ENCODE measurements around the gene NEO1.

The NEO1 gene

DNA sequence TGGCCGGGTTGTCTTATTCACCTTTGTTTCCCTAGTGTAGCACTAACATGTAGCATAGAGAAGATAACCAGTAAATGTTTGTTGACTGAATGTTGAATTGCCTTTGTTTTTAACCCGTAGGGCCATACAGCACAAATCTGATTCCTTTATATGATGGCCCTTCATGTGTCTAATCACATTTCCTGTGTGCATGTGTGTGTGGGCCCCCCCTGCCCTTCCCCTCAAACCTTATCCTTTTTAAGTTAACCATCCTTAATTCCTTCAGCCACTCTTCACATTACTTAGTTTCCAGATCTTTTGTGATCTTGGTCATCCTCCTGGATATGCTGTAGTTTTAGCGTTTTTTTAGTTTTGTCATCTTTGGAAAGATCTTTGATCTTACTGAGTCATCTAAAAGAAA, 4.2 kb downstream of the NEO1 start:
- no peak for FAIRE-seq
- no peak for TF ChIP-seq POLR2AphosphoS5 (IDR thresholded peaks at IDR 0.05; ENCODE audit: low read depth, low read length)
- TF ChIP-seq PAX5 (IDR thresholded peaks at IDR 0.05; ENCODE audit: insufficient read depth, low read length, severe bottlenecking): no peak
- no peak for TF ChIP-seq TAF1 (IDR thresholded peaks at IDR 0.05; ENCODE audit: low read depth, low read length)
- no peak for TF ChIP-seq POLR2A (IDR thresholded peaks at IDR 0.05; ENCODE audit: low read depth, low read length)
- no peak for TF ChIP-seq POU2F2 (IDR thresholded peaks at IDR 0.05; ENCODE audit: low read depth, low read length)

DNA sequence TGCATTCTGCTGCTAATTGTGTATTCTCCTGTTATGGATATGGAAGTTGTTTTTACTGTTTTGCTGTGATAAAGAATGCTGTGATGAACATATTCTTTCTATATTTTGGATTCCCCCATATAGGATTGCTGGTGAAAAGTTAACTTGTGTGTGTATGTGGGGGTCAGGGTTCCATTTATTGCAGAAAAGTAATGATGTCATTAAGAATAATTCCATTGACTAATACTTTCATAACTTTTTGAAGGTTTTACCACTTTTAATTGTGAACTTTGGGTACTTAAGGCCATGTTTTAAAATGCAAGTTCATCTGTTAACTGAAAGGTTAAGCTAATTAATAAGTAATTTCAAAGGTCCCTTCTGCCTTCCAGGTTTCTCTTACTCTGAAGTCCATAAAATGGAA, 6.2 kb downstream of the NEO1 start:
- DNase-seq (ENCODE audit: insufficient read length, low spot score): no peak
- no peak for FAIRE-seq
- TF ChIP-seq POLR2AphosphoS5 (IDR thresholded peaks at IDR 0.05; ENCODE audit: low read depth, low read length) (no peak), TAF1 (IDR thresholded peaks at IDR 0.05; ENCODE audit: low read depth, low read length) (no peak), SPI1 (IDR thresholded peaks at IDR 0.05; ENCODE audit: low read depth, low read length) (no peak), POLR2A (IDR thresholded peaks at IDR 0.05; ENCODE audit: low read depth, low read length) (no peak), POU2F2 (IDR thresholded peaks at IDR 0.05; ENCODE audit: low read depth, low read length) (no peak), PAX5 (IDR thresholded peaks at IDR 0.05; ENCODE audit: insufficient read depth, low read length, severe bottlenecking) (no peak)

More for the DNA sequence above, 4.2 kb downstream of the NEO1 start:
- DNase-seq (ENCODE audit: insufficient read length, low spot score): no peak

DNA sequence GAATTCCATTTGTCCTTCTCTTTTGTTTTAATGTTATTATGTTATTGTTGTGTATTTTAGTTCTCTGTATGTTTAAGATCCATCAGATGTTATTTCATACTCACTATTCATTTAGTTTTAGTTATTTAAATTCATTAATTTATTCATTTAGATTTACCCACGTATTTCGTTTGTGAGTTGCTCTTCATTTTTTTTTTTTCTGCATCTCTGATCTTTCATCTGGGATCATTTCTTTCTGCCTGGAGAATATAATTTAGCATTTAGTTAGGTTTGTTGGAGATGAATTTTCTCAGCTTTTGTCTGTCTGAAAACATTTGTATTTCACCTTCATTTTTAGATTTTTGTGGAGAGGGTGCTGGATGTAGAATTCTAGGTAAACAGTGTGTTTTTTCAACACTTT, 12.9 kb downstream of the NEO1 start:
- FAIRE-seq (no peak), DNase-seq (ENCODE audit: insufficient read length, low spot score) (no peak)
- TF ChIP-seq POLR2AphosphoS5 (IDR thresholded peaks at IDR 0.05; ENCODE audit: low read depth, low read length): no peak
- no peak for TF ChIP-seq TAF1 (IDR thresholded peaks at IDR 0.05; ENCODE audit: low read depth, low read length)
- TF ChIP-seq SPI1 (IDR thresholded peaks at IDR 0.05; ENCODE audit: low read depth, low read length): no peak
- no peak for TF ChIP-seq PAX5 (IDR thresholded peaks at IDR 0.05; ENCODE audit: insufficient read depth, low read length, severe bottlenecking)
- TF ChIP-seq POLR2A (IDR thresholded peaks at IDR 0.05; ENCODE audit: low read depth, low read length): no peak
- TF ChIP-seq POU2F2 (IDR thresholded peaks at IDR 0.05; ENCODE audit: low read depth, low read length): no peak

DNA sequence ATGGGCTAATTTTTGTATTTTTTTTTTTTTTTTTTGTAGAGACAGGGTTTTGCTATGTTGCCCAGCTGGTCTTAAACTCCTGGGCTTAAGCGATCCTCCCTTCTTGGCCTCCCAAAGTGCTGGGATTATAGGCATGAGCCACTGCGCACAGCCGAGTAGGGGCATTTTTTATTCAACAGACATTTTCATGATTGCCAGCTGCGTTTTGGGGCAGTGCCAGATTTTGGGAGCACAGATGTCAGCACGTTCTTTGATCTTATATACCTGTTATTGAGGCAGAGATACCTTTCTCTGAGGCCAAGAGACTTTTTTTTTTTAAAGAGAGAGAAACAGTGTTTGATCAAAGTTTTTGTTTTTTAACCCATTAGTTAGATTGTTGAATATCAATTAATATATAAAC, 16.8 kb downstream of the NEO1 start:
- no peak for DNase-seq (ENCODE audit: insufficient read length, low spot score)
- no peak for FAIRE-seq
- no peak for TF ChIP-seq POU2F2 (IDR thresholded peaks at IDR 0.05; ENCODE audit: low read depth, low read length)

DNA sequence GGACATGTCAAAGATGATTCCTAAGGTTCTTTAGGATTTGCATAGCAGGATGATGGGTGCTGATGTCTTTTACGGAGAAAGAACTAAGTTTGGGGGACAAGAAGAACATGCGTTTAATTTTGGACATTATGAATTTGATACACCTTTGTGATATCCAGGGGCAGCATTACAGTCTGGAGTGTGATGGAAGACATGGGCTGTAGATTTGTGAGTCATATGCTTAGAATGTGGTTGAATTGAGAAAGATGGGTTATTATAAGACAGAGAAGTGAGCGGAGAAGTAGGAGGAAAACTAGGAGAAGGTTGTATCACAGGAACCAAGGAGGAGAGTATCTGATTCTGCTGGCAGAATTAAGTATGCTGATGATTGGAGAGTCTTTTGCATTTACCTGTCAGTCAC, 20.6 kb downstream of the NEO1 start:
- DNase-seq (ENCODE audit: insufficient read length, low spot score): no peak
- TF ChIP-seq PAX5 (IDR thresholded peaks at IDR 0.05; ENCODE audit: insufficient read depth, low read length, severe bottlenecking): no peak
- no peak for TF ChIP-seq POLR2AphosphoS5 (IDR thresholded peaks at IDR 0.05; ENCODE audit: low read depth, low read length)
- TF ChIP-seq SPI1 (IDR thresholded peaks at IDR 0.05; ENCODE audit: low read depth, low read length): no peak
- TF ChIP-seq TAF1 (IDR thresholded peaks at IDR 0.05; ENCODE audit: low read depth, low read length): no peak
- no peak for TF ChIP-seq POLR2A (IDR thresholded peaks at IDR 0.05; ENCODE audit: low read depth, low read length)
- no peak for TF ChIP-seq POU2F2 (IDR thresholded peaks at IDR 0.05; ENCODE audit: low read depth, low read length)
- no peak for FAIRE-seq

DNA sequence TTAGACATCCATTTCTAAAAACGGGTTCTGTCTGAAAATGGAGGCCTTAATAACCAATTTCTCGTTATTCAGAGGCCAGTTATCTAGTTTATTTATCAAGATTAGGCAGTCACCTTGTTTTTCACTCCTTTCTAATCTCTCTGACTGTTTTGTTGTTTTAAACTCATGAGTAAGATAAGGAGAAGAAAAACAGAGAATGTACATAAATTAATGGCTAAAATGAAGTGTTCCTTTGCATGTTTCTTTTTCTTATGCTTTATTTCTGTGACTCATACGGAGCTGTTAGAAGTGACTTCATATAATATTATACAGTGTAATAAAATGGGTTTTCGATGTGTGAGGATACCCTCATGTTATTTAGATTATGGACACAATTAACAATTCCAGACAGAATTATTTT, 22.0 kb downstream of the NEO1 start:
- DNase-seq (ENCODE audit: insufficient read length, low spot score) (no peak), FAIRE-seq (no peak)
- TF ChIP-seq TAF1 (IDR thresholded peaks at IDR 0.05; ENCODE audit: low read depth, low read length) (no peak), PAX5 (IDR thresholded peaks at IDR 0.05; ENCODE audit: insufficient read depth, low read length, severe bottlenecking) (no peak), SPI1 (IDR thresholded peaks at IDR 0.05; ENCODE audit: low read depth, low read length) (no peak), POU2F2 (IDR thresholded peaks at IDR 0.05; ENCODE audit: low read depth, low read length) (no peak), POLR2AphosphoS5 (IDR thresholded peaks at IDR 0.05; ENCODE audit: low read depth, low read length) (no peak), POLR2A (IDR thresholded peaks at IDR 0.05; ENCODE audit: low read depth, low read length) (no peak)

DNA sequence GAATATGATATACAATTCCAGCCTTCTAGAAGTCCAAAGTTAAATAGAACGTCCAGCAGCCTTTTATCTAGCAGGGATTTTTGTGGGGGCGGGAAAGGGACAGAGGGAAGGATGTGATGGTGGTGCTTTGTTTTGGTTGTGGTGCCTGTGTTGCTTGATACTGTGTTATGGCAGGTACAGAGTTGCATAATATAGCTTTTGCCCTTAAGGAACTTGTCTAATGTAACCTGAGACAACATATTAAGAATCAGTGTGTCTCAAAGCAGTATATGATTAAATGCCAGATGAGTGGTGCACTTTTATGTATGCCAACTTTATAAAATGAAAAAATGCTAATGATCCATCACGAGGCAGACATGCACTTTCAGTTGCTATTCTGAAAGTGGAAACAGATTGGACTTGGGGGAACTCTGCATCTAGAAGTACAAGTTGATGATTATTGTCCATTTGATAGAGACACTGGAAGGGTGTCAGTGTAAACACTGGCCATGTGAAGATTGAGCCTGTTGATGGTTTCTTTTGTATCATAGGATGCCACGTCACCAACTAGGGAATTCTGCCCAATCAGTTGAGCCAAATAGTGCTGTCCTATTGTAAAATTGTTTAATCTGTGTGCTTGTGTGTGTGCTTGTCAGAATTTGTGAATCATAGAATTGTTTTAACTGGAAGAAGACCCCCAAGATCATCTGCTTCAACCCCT, 23.0 kb downstream of the NEO1 start:
- DNase-seq (ENCODE audit: insufficient read length, low spot score) (no peak), FAIRE-seq (no peak)
- TF ChIP-seq TAF1 (IDR thresholded peaks at IDR 0.05; ENCODE audit: low read depth, low read length) (no peak), PAX5 (IDR thresholded peaks at IDR 0.05; ENCODE audit: insufficient read depth, low read length, severe bottlenecking) (no peak), POU2F2 (IDR thresholded peaks at IDR 0.05; ENCODE audit: low read depth, low read length) (no peak), POLR2A (IDR thresholded peaks at IDR 0.05; ENCODE audit: low read depth, low read length) (no peak), POLR2AphosphoS5 (IDR thresholded peaks at IDR 0.05; ENCODE audit: low read depth, low read length) (no peak), SPI1 (IDR thresholded peaks at IDR 0.05; ENCODE audit: low read depth, low read length) (no peak)

DNA sequence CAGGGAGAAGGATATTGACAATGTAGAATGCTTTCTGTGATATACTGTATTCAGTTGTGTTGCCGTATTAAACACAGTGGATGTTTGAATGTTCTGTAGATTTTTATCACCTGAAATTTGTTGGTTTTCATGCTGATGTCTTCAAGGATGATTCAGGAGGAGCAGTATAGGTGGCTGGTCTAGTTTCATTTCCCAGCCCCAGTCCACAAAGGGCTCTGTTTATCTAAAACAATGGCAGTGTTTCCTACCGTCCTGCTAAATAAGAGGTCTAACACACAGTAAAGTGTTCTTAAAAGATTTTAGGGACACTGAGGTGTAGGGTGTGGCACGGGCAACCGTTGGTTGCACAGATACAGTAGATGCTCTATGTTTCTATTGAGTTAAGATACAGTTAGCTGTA, 26.0 kb downstream of the NEO1 start:
- FAIRE-seq (peak; percentile 45), DNase-seq (ENCODE audit: insufficient read length, low spot score) (no peak)
- TF ChIP-seq POU2F2 (IDR thresholded peaks at IDR 0.05; ENCODE audit: low read depth, low read length) (no peak), PAX5 (IDR thresholded peaks at IDR 0.05; ENCODE audit: insufficient read depth, low read length, severe bottlenecking) (no peak), POLR2A (IDR thresholded peaks at IDR 0.05; ENCODE audit: low read depth, low read length) (no peak), POLR2AphosphoS5 (IDR thresholded peaks at IDR 0.05; ENCODE audit: low read depth, low read length) (no peak), SPI1 (IDR thresholded peaks at IDR 0.05; ENCODE audit: low read depth, low read length) (no peak), TAF1 (IDR thresholded peaks at IDR 0.05; ENCODE audit: low read depth, low read length) (no peak)

DNA sequence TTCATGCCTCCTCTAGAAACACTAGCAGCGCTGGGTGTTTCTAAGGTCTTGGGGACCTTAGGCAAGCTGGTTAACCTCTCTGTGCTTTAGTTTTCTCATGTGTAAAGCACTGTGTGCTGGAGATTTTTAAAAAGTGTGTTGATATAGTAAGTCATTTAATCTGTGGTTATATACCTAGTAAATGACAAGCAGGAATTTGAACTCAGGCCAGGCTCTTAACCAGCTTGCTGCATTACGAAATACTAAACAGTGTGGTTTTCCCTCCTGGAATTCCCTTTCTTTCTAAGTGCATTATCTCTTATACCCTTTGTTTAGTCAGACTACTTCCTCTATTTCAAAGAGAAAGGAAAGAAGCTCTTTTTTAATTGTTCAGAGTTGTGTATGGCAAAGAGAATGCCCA, 26.5 kb downstream of the NEO1 start:
- no peak for FAIRE-seq
- no peak for DNase-seq (ENCODE audit: insufficient read length, low spot score)
- TF ChIP-seq POLR2A (IDR thresholded peaks at IDR 0.05; ENCODE audit: low read depth, low read length) (no peak), TAF1 (IDR thresholded peaks at IDR 0.05; ENCODE audit: low read depth, low read length) (no peak), POU2F2 (IDR thresholded peaks at IDR 0.05; ENCODE audit: low read depth, low read length) (no peak), PAX5 (IDR thresholded peaks at IDR 0.05; ENCODE audit: insufficient read depth, low read length, severe bottlenecking) (no peak), POLR2AphosphoS5 (IDR thresholded peaks at IDR 0.05; ENCODE audit: low read depth, low read length) (no peak), SPI1 (IDR thresholded peaks at IDR 0.05; ENCODE audit: low read depth, low read length) (no peak)

DNA sequence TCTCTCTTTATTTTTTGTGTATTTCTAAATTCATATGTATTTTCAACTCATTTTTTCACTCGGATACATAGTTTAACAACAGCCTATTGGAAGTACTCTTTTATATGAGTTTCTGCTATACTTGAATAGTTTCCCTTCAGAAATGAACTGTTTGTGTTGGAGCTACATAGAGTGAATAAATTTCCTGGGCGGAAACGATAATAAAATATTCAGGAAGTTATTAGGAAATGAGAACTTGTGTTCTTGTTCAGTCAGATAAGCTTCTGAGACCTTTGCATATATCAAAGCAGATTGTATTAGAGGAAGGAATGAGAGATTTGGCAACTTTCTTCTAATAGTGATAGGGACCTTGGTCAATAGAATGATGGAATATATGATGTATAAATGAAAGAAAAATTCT, 27.3 kb downstream of the NEO1 start:
- FAIRE-seq (no peak), DNase-seq (ENCODE audit: insufficient read length, low spot score) (no peak)
- TF ChIP-seq TAF1 (IDR thresholded peaks at IDR 0.05; ENCODE audit: low read depth, low read length) (no peak), POLR2AphosphoS5 (IDR thresholded peaks at IDR 0.05; ENCODE audit: low read depth, low read length) (no peak), POU2F2 (IDR thresholded peaks at IDR 0.05; ENCODE audit: low read depth, low read length) (no peak), SPI1 (IDR thresholded peaks at IDR 0.05; ENCODE audit: low read depth, low read length) (no peak), PAX5 (IDR thresholded peaks at IDR 0.05; ENCODE audit: insufficient read depth, low read length, severe bottlenecking) (no peak), POLR2A (IDR thresholded peaks at IDR 0.05; ENCODE audit: low read depth, low read length) (no peak)
